H1 (cell line): Measurements from ENCODE around the gene KRAS.

Experiments
- CREB1 ChIP-seq: IDR thresholded peaks from 2 replicates; pipeline ENCODE4 v1.6.1; 2012; ENCODE audit warnings: inconsistent platforms
- GABPA ChIP-seq: IDR thresholded peaks from 2 replicates; pipeline ENCODE4 v1.6.1; 2011; ENCODE audit warnings: mild to moderate bottlenecking, low read length, moderate library complexity, borderline replicate concordance; ENCODE audit not compliant: insufficient read depth
- GTF2F1 ChIP-seq: IDR thresholded peaks from 2 replicates; pipeline ENCODE4 v1.6.1; 2012; ENCODE audit warnings: low read depth, low read length, improper control_type of control experiment, borderline replicate concordance
- POLR2A ChIP-seq, 2 experiments: IDR thresholded peaks; 1 replicate in 1 of 2; 2 replicates in 1 of 2; pipeline ENCODE4 v1.6.1; 2011; ENCODE audit warnings: low read depth in 2 of 2, low read length in 2 of 2, mild to moderate bottlenecking in 2 of 2; ENCODE audit errors: control extremely low read depth in 1 of 2
- SUZ12 ChIP-seq: fragments of 200-600 bp; sonication (generic); IDR thresholded peaks from 2 replicates; pipeline ENCODE4 v1.6.1; 2012; ENCODE audit warnings: mild to moderate bottlenecking, inconsistent platforms, low read length, moderate library complexity, mixed read lengths
- TF ChIP-seq, protein P1 (sequence below), 3 experiments: IDR thresholded peaks; 1 replicate in 2 of 3; 2 replicates in 1 of 3; pipeline versions ENCODE4 v1.5.1 to v1.6.1; 2011; ENCODE audit warnings: low read length in 3 of 3, mild to moderate bottlenecking in 3 of 3, inconsistent platforms in 2 of 3, low read depth in 1 of 3, moderate library complexity in 1 of 3; ENCODE audit not compliant: insufficient read depth in 1 of 3; ENCODE audit errors: control extremely low read depth in 1 of 3
- TF ChIP-seq, protein P2 (sequence below): IDR thresholded peaks from 2 replicates; pipeline ENCODE4 v1.6.1; 2011; ENCODE audit warnings: low read length, improper control_type of control experiment

DNA sequence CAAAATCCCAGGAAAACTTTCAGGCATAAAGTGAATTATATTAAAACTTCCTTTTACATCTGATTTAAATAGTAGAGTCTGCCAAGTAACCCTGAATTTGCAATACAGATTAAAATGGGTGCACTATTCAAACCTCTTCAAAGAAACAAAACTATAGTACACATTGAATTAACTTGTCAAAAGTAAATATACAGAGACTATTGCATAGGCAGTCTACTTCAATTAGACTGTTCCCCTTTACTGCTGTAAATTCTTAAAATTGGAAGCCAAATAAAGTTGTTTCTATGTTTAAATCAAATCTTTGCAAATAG is 7.1 kb downstream of the KRAS start:
- TF ChIP-seq POLR2A (IDR thresholded peaks at IDR 0.05; ENCODE audit: control extremely low read depth in 1 of 2, low read depth in 2 of 2, low read length in 2 of 2) (no peak), SUZ12 (no peak), CREB1 (no peak), GABPA (no peak), GTF2F1 (no peak)
- TF ChIP-seq, protein P1, sequence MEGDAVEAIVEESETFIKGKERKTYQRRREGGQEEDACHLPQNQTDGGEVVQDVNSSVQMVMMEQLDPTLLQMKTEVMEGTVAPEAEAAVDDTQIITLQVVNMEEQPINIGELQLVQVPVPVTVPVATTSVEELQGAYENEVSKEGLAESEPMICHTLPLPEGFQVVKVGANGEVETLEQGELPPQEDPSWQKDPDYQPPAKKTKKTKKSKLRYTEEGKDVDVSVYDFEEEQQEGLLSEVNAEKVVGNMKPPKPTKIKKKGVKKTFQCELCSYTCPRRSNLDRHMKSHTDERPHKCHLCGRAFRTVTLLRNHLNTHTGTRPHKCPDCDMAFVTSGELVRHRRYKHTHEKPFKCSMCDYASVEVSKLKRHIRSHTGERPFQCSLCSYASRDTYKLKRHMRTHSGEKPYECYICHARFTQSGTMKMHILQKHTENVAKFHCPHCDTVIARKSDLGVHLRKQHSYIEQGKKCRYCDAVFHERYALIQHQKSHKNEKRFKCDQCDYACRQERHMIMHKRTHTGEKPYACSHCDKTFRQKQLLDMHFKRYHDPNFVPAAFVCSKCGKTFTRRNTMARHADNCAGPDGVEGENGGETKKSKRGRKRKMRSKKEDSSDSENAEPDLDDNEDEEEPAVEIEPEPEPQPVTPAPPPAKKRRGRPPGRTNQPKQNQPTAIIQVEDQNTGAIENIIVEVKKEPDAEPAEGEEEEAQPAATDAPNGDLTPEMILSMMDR (IDR thresholded peaks at IDR 0.05; ENCODE audit: control extremely low read depth in 1 of 3, insufficient read depth in 1 of 3, low read depth in 1 of 3, low read length in 3 of 3) = no peak
- TF ChIP-seq, protein P2, sequence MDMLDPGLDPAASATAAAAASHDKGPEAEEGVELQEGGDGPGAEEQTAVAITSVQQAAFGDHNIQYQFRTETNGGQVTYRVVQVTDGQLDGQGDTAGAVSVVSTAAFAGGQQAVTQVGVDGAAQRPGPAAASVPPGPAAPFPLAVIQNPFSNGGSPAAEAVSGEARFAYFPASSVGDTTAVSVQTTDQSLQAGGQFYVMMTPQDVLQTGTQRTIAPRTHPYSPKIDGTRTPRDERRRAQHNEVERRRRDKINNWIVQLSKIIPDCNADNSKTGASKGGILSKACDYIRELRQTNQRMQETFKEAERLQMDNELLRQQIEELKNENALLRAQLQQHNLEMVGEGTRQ = no peak
